GM12878 (cell line): ENCODE data around the gene PHACTR3. TPM values are rescaled to one million over a fixed set of nuclear protein-coding genes. Genes with fewer than 3 reads are reported as not detected.

ENCODE experiments used
- ATAC-seq: fragments of 200-7000 bp; cut with Tn5 transposase; 3 replicates; pipeline ENCODE4 v1.9.1; 2020; ENCODE audit warnings: mild to moderate bottlenecking, moderate library complexity
- BruUV-seq: library from RNA; stranded (reverse); fragments of 400-500 nt; replicated peaks from 2 replicates; lab custom pipeline; 2021; lab: Mats Ljungman, UMichigan
- CTCF ChIA-PET: fragments of 300-600 bp; sonication (Branson Sonifier 250); formaldehyde crosslinking; extraction: SDS; loops from one replicate; lab custom pipeline; 2021; ENCODE audit warnings: inconsistent platforms; lab: Yijun Ruan, JAX
- POLR2A ChIA-PET: fragments of 350-600 bp; formaldehyde crosslinking; extraction: SDS; loops from one replicate; lab custom pipeline; 2021; ENCODE audit warnings: inconsistent platforms; lab: Charles Lee
- RAD21 ChIA-PET: fragments of 300-600 bp; sonication (Branson Sonifier 250); formaldehyde crosslinking; loops from one replicate; lab custom pipeline; 2023; ENCODE audit warnings: antibody characterized with exemption; ENCODE audit not compliant: unreplicated experiment; lab: Charles Lee
- SMC1A ChIA-PET: fragments of 300-600 bp; sonication (Branson Sonifier 250); formaldehyde crosslinking; loops from one replicate; lab custom pipeline; 2023; ENCODE audit not compliant: unreplicated experiment, uncharacterized antibody; lab: Charles Lee
- DNase-seq: peaks from one replicate; pipeline ENCODE4 v3.0.0-alpha.2; 2011; ENCODE audit warnings: low read depth, low spot score
- FAIRE-seq: peaks from 3 replicates; lab custom pipeline; 2011; peaks lifted over from hg19 to GRCh38; lab: Jason Lieb, UNC
- H2AFZ ChIP-seq: 2 replicates; pipeline ENCODE4 v1.6.0; 2011; ENCODE audit warnings: low read depth, low read length, control low read depth; ENCODE audit not compliant: control insufficient read depth
- H3K27ac ChIP-seq: 2 replicates; pipeline ENCODE4 v1.5.1; 2011; ENCODE audit warnings: control low read depth; ENCODE audit not compliant: control insufficient read depth, insufficient read depth
- H3K27me3 ChIP-seq, 2 experiments: replicated peaks in 1 of 2; 2 replicates each; pipeline versions ENCODE4 v1.6.0 to v1.6.1; 2011; ENCODE audit warnings: low read length in 1 of 2; ENCODE audit not compliant: control insufficient read depth in 2 of 2, insufficient read depth in 2 of 2
- H3K36me3 ChIP-seq, 2 experiments: 2 replicates each; pipeline ENCODE4 v1.5.1; 2011; ENCODE audit warnings: low read length in 1 of 2; ENCODE audit not compliant: control insufficient read depth in 2 of 2, insufficient read depth in 2 of 2
- H3K4me1 ChIP-seq: 2 replicates; pipeline ENCODE4 v1.6.1; 2011; ENCODE audit warnings: mild to moderate bottlenecking, low read length, moderate library complexity, mixed read lengths; ENCODE audit not compliant: control insufficient read depth, insufficient read depth
- H3K4me2 ChIP-seq: 2 replicates; pipeline ENCODE4 v1.6.0; 2011; ENCODE audit warnings: control low read depth; ENCODE audit not compliant: control insufficient read depth, insufficient read depth
- H3K4me3 ChIP-seq: fragments of 200-600 bp; sonication (generic); 2 replicates; pipeline ENCODE4 v1.5.1; 2016
- H3K79me2 ChIP-seq: 2 replicates; pipeline ENCODE4 v1.6.0; 2011; ENCODE audit warnings: low read length; ENCODE audit not compliant: control insufficient read depth, insufficient read depth
- H3K9ac ChIP-seq: 2 replicates; pipeline ENCODE4 v1.8.0; 2011; ENCODE audit warnings: low read length, control low read depth, mixed read lengths; ENCODE audit not compliant: control insufficient read depth, insufficient read depth
- H3K9me3 ChIP-seq: replicated peaks from 3 replicates; pipeline ENCODE4 v1.5.1; 2011; ENCODE audit warnings: mild to moderate bottlenecking, low read length; ENCODE audit not compliant: control insufficient read depth, insufficient read depth
- H4K20me1 ChIP-seq: 2 replicates; pipeline ENCODE4 v1.6.0; 2011; ENCODE audit not compliant: control insufficient read depth, insufficient read depth
- ATF3 ChIP-seq: IDR thresholded peaks from 2 replicates; pipeline ENCODE4 v1.6.1; 2011; ENCODE audit warnings: low read depth, mild to moderate bottlenecking, low read length, moderate library complexity, borderline replicate concordance; ENCODE audit errors: extremely low read depth
- CTCF ChIP-seq, 3 experiments: IDR thresholded peaks in 2 of 3; conservative IDR thresholded peaks in 1 of 3; 2 replicates each; pipeline ENCODE4 v1.5.1; 2011; ENCODE audit warnings: low read depth in 3 of 3, low read length in 3 of 3, mild to moderate bottlenecking in 3 of 3, control low read depth in 2 of 3, moderate library complexity in 2 of 3, inconsistent platforms in 1 of 3, mixed read lengths in 1 of 3; ENCODE audit not compliant: control insufficient read depth in 2 of 3, insufficient read depth in 1 of 3; ENCODE audit errors: extremely low read depth in 1 of 3
- E4F1 ChIP-seq: fragments of 450-650 bp; IDR thresholded peaks from 2 replicates; pipeline ENCODE4 v1.6.1; 2018; ENCODE audit warnings: borderline replicate concordance, mild to moderate bottlenecking; ENCODE audit not compliant: partially characterized antibody
- HDAC6 ChIP-seq: fragments of 200-600 bp; sonication (generic); IDR thresholded peaks from one replicate; pipeline ENCODE4 v1.8.0; 2017; ENCODE audit warnings: antibody characterized with exemption; ENCODE audit not compliant: unreplicated experiment
- IKZF2 ChIP-seq, 2 experiments: fragments of 450-650 bp; IDR thresholded peaks; 2 replicates each; pipeline ENCODE4 v1.6.1; 2017; ENCODE audit warnings: mild to moderate bottlenecking in 2 of 2, moderate library complexity in 2 of 2
- KDM1A ChIP-seq: fragments of 200-600 bp; sonication (generic); IDR thresholded peaks from 2 replicates; pipeline ENCODE4 v1.6.1; 2016; ENCODE audit warnings: borderline replicate concordance
- MYB ChIP-seq: fragments of 150-350 bp; IDR thresholded peaks from 2 replicates; pipeline ENCODE4 v1.6.1; 2014; ENCODE audit warnings: mild to moderate bottlenecking, low read depth, low read length, borderline replicate concordance
- NR2C2 ChIP-seq: IDR thresholded peaks from 2 replicates; pipeline ENCODE4 v1.6.1; 2011; ENCODE audit warnings: borderline replicate concordance, low read depth; ENCODE audit not compliant: control insufficient read depth, insufficient read length
- RBBP5 ChIP-seq: fragments of 200-600 bp; sonication (generic); conservative IDR thresholded peaks from 2 replicates; pipeline ENCODE4 v1.6.1; 2016
- SUZ12 ChIP-seq: fragments of 200-600 bp; sonication (generic); IDR thresholded peaks from one replicate; pipeline ENCODE4 v1.6.1; 2018; ENCODE audit warnings: antibody characterized with exemption, mild to moderate bottlenecking; ENCODE audit not compliant: unreplicated experiment
- YY1 ChIP-seq: IDR thresholded peaks from 2 replicates; pipeline ENCODE4 v1.6.1; 2011; ENCODE audit warnings: low read depth, mild to moderate bottlenecking, low read length
- ZNF217 ChIP-seq: fragments of 450-650 bp; IDR thresholded peaks from 2 replicates; pipeline ENCODE4 v1.6.1; 2017; ENCODE audit warnings: antibody characterized with exemption, mild to moderate bottlenecking
- WGBS: methylation state at CpG from one replicate; pipeline ENCODE4 v1.1.6; 2016; ENCODE audit warnings: low lambda C conversion rate; ENCODE audit not compliant: insufficient replicate concordance, insufficient coverage; ENCODE audit errors: missing lambda C conversion rate; 5-methylcytosine and 5-hydroxymethylcytosine counted together
- in situ Hi-C: fragments of 300-500 bp; cut with MboI; formaldehyde crosslinking; loops from 9 replicates; pipeline ENCODE4 v1.14.3; 2018; ENCODE audit warnings: mixed read lengths
- intact Hi-C: fragments of 100-400 bp; cut with micrococcal nuclease; formaldehyde crosslinking; loops from one replicate; pipeline ENCODE4 v1.14.2; 2022; ENCODE audit not compliant: unreplicated experiment
- polyA plus RNA-seq, 11 experiments: library from polyadenylated mRNA; depleted of rRNA in 4 of 11; unstranded in 6 of 11; stranded (reverse) in 5 of 11; fragments of >200 nt; fragmentation: Nextera tagmentation in 4 of 11; fragmentation: Illumina TruSeq in 1 of 11; extraction: Ambion mirVana in 4 of 11; extraction: Trizol in 1 of 11; gene quantifications; 1 replicate in 1 of 11; 2 replicates in 10 of 11; pipeline versions ENCODE4 v1.2.1 to v1.2.3, GENCODE V29; 2011 to 2016; ENCODE audit warnings: inconsistent platforms in 2 of 11, missing spikeins in 2 of 11, low read depth in 1 of 11
- total RNA-seq, 4 experiments: library from RNA; depleted of rRNA in 3 of 4; stranded (reverse); fragments of >200 nt in 3 of 4; fragmentation: Illumina TruSeq in 1 of 4; extraction: Trizol in 1 of 4; gene quantifications; 2 replicates each; pipeline versions ENCODE4 v1.2.1 to v1.2.3, GENCODE V29; 2013 to 2021

The PHACTR3 gene
- total and polyA plus RNA-seq, 10 of the 15 experiments (the other 5 are each of a cell fraction or from before 2014, with no cell fraction given), result 0.17 to 2.7 (median 0.27) TPM; not detected in 1

GRCh38 chr20:59634435-59635005, 30.2 kb downstream of the PHACTR3 start:
- POLR2A ChIA-PET, result no interaction called here
- CTCF ChIA-PET, result no interaction called here
- Histone ChIP-seq H2AFZ (no peak overlapping the region), H4K20me1 (no peaks in the 10 kb centered on the region), H3K9me3 (no peaks in the 10 kb centered on the region), H3K27me3 (no peaks in the 10 kb centered on the region), H3K79me2 (no peaks in the 10 kb centered on the region), H3K4me2 (no peak overlapping the region), H3K4me1 (no peaks in the 10 kb centered on the region), H3K36me3 (no peaks in the 10 kb centered on the region), H3K27ac (no peak overlapping the region), H3K9ac (no peak overlapping the region), H3K4me3 (no peak overlapping the region)
- BruUV-seq, result no TSS peak
- TF ChIP-seq RBBP5 (no peak), ZNF217 (no peak)
- in situ Hi-C loops, result no loop called here
- FAIRE-seq (no peak), DNase-seq (no peak), ATAC-seq (no peak)
- intact Hi-C loops, result no loop called here
- RAD21 ChIA-PET, result no interaction called here
- WGBS, result 43% methylated on average over 18 of the region's 18 CpGs
- SMC1A ChIA-PET, result no interaction called here

GRCh38 chr20:59636766-59637370, 32.5 kb downstream of the PHACTR3 start:
- no peaks in the 10 kb centered on the region for H3K9me3 ChIP-seq
- in situ Hi-C loops (no loop called here), intact Hi-C loops (no loop called here)
- H3K27me3 ChIP-seq, result no peaks in the 10 kb centered on the region
- H3K4me1 ChIP-seq, result no peaks in the 10 kb centered on the region
- H3K4me2 ChIP-seq, result no peak overlapping the region
- WGBS, result 6% methylated on average over 3 of the region's 3 CpGs
- ChIA-PET CTCF (interaction anchor here (0.7 kb wide), 1 partner anchor 14 kb away, joined by 3 read pairs; no protein-coding TSS in a partner anchor), SMC1A (no interaction called here), RAD21 (no interaction called here), POLR2A (no interaction called here)
- no peaks in the 10 kb centered on the region; the same call in 1 of the 2 replicates for H4K20me1 ChIP-seq
- no peak for FAIRE-seq
- no peak overlapping the region for H3K27ac ChIP-seq
- no peak for DNase-seq
- no peak overlapping the region for H3K9ac ChIP-seq
- no peaks in the 10 kb centered on the region for H3K79me2 ChIP-seq
- no TSS peak for BruUV-seq
- no peak overlapping the region for H2AFZ ChIP-seq
- no peak overlapping the region for H3K4me3 ChIP-seq
- H3K36me3 ChIP-seq, result no peaks in the 10 kb centered on the region
- ATAC-seq, result no peak
- TF ChIP-seq NR2C2, result no peak
- TF ChIP-seq IKZF2 (IDR thresholded peaks at IDR 0.05), result no peak
- TF ChIP-seq YY1, result no peak
- no peak for TF ChIP-seq E4F1
- TF ChIP-seq CTCF (IDR thresholded peaks at IDR 0.05 in 2 of 3, conservative IDR thresholded peaks at IDR 0.05 in 1 of 3; ENCODE audit: control insufficient read depth in 2 of 3, extremely low read depth in 1 of 3, insufficient read depth in 1 of 3, low read depth in 3 of 3, low read length in 3 of 3), result no peak
- no peak for TF ChIP-seq HDAC6
- TF ChIP-seq ATF3, result no peak
- TF ChIP-seq KDM1A, result no peak
- TF ChIP-seq MYB, result no peak
- no peak for TF ChIP-seq SUZ12
